GM21381 (cell line): ENCODE results near the gene PINLYP.

Experiments used
- ATAC-seq: cut with Tn5 transposase; IDR thresholded peaks from one replicate; pipeline ENCODE4 v1.9.1; 2021; ENCODE audit warnings: mild to moderate bottlenecking, moderate library complexity; ENCODE audit not compliant: unreplicated experiment

The PINLYP gene

GRCh38 chr19:43575156-43575950, at the start of gene PINLYP, which contains the start of gene XRCC1:
TSS of gene PINLYP (plus strand) at chr19:43575801. CDS start at chr19:43577192, 1,391 bp downstream.
TSS of gene XRCC1 (minus strand) at chr19:43575527. CDS start at chr19:43575458, 69 bp downstream.
- ATAC-seq, result peak; percentile 96

DNA sequence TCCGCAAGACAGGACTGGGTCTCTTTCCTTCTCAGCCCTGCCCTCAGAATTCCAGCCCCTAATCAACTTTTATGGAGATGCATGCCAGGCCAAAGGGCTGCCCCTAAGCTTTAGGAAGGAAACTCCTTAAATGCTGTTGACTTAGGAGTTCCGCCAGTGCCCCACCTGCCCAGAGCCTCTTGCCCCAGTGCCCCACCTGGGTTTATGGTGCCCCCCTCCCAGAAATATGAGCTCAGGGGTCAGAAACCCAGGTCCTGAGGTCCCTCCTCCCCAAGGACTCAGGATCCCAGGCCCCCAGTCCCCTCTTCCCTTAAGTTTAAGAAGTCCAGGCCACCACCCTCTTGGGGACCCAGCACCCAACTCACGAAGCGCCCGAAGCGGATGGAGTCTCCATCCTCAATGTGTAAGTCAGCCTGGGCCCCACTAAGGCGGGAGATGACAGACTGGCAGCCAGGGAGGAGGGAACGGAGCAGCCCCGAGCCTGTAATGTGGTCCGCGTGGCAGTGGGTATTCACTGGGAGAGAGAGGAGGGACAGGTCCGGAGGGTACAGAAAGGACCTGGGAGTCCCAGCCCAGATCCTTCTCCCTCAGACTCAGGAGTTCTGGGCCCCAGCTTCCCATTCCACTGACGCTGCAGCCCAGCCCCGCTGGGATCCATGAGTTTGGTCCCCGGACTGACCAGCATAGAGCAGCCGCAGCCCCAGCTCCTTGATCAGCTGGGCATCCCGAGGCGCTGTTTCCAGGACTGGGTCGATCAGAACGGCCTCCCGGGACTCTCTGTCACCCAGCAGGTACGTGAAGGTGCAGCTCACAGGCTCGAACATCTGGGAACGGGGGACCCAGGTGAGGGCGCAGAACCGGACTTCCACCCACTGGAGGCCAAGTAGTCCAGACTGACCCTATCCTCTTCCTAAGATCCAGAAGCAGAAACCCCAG, 49.5 kb upstream of the PINLYP start:
- no peak for ATAC-seq

DNA sequence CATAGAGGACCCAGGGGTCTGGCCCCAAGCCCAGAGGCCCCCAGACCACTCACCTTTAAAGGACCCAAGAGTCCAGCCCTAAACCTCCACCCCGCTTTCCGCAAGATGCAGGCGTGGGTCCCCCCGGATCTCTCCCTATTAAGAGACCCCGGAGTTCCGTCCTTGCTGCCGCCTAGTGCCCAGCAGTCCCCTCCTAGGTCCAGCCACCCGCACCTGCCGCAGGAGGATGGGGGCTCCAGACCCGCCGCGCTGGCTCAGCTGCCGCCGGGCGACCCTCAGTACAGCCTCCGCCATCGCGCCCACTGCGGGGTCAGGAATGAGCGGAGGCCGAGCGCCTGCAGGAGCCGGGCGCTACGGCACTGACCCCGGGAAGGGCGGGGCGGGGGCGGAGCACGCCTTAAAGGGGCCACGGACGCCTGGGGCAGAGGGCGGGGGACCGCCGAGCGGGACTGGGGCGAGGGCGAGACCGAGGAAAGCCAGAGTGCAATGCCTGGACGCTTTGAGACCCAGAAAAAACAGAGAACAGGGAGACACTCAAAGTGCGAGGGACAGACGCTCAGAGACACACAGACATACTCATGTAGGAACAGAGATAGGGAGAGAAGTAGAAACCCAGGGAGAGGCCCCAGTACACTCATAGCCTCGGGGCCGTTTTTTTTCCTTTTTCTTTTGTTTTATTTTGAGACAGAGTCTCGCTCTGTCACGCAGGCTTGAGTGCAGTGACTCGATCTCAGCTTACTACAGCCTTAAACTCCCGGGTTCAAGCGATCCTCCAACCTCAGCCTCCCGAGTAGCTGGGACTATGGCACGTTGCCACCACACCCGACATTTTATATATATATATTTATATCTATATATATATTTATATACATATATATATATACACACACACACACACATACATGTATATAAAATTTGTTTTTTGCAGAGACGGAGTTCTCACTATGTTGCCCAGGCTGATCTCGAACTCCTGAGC, 48.4 kb upstream of the PINLYP start, which contains the start of gene ETHE1:
Gene ETHE1, minus strand, starts transcription at position 318 of the 976 bp plus-strand sequence. Its CDS starts 24 bp downstream, at position 294.
- ATAC-seq, result peak; percentile 75

- no peak for ATAC-seq
Observed at GRCh38 chr19:43527860-43528622, 47.6 kb upstream of the PINLYP start.

DNA sequence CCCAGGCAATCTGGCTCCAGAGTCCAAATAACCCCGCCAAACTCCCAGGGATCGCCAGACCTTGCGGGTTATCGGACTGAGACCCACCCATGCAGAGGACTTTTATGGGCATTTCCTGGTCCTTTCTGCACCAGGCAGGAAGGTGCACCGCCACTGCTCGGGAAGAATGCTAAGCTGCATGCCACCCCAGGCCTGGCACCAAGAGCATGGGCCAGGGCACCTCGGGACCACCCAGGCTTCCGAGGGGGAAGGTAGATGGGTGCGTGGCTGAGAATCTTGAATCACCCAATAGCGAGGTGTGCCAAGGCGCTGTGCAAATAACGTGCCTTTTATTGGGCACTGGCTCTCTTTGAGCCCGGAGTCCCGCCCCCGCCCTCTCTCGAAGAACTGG, 43.0 kb upstream of the PINLYP start:
- ATAC-seq, result no peak

- peak; percentile 64 for ATAC-seq
Observed at GRCh38 chr19:43532962-43533545, 42.5 kb upstream of the PINLYP start, which contains the start of gene ZNF575. TSS of gene ZNF575 (plus strand) at chr19:43533188. CDS start at chr19:43534423, 1,235 bp downstream.

GRCh38 chr19:43533546-43534304, 41.9 kb upstream of the PINLYP start:
- ATAC-seq, result peak; percentile 53

- no peak for ATAC-seq
Observed at GRCh38 chr19:43534305-43534815, 41.2 kb upstream of the PINLYP start.

DNA sequence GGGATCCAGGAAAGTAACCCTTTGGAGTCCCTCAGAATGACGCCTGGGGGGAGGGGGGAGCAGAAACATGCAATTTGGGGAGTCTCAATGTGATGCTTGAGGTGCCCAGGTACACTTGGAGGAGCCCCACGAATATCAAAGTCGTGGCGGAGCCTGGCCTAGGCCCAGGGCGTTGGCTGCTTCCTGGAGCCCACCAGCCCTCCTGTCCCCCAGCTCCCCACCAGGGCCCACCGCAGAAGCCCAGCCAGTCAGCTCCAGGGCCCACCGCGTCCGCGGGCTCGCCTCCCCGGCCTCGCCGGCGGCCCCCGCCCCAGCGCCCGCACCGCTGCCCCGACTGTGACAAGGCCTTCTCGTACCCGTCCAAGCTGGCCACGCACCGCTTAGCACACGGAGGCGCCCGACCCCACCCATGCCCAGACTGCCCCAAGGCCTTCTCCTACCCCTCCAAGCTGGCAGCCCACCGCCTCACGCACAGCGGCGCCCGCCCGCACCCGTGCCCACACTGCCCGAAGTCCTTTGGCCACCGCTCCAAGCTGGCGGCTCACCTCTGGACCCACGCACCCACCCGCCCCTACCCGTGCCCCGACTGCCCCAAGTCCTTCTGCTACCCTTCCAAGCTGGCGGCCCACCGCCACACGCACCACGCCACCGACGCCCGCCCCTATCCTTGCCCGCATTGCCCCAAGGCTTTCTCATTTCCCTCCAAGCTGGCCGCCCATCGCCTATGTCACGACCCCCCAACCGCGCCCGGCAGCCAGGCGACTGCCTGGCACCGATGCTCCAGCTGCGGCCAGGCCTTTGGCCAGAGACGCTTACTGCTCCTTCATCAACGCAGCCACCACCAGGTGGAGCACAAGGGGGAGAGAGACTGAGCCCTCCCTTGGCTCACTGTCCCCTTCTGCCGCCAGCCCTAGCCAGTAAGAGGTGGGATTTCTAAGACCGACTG, 40.5 kb upstream of the PINLYP start:
- no peak for ATAC-seq

DNA sequence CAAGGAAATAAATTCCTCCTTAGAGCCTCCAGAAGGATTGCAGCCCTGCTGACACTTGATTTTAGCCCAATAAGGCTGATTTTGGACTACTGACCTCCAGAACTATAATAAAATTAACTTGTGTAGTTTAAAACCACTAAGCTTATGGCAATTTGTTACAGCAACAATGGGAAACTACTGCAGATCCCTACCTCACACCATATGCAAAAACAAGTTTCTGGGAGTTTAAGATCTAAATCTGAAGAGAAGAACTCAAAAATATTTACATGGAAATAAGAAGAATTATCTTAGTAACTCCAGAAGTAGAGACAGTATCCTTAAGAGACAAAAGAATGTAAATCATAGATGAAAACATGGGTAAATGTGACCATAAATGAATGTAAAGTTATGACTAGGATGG, 36.7 kb upstream of the PINLYP start:
- ATAC-seq, result no peak

DNA sequence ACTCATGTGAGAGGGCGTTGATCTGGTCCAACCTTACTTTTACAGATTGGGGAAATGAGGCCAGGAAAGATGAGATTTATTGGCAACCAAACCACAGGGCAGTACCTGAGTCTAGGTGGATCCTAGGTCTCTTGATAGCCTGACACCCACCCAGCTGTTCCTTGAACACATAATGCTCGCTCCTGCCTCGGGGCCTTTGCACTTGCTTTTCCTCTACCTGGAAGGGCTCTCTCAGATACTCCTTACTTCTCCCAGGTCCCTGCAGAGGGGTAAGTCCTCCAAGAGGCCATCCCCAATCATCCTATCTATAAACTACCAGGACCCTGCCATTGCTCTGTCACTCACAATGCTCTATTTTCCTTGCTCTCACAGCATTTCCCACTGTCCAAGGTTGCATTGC, 35.2 kb upstream of the PINLYP start:
- no peak for ATAC-seq

- no peak for ATAC-seq
Observed at GRCh38 chr19:43541920-43542650, 33.5 kb upstream of the PINLYP start.

GRCh38 chr19:43544077-43544476, 31.5 kb upstream of the PINLYP start:
- no peak for ATAC-seq

GRCh38 chr19:43545276-43545675, 30.3 kb upstream of the PINLYP start:
- no peak for ATAC-seq

GRCh38 chr19:43545981-43546380, 29.6 kb upstream of the PINLYP start:
- no peak for ATAC-seq

GRCh38 chr19:43546581-43546980, 29.0 kb upstream of the PINLYP start:
- no peak for ATAC-seq
